HepG2 (cell line): ENCODE results near the gene DCTN4. TPM values are rescaled to one million over a fixed set of nuclear protein-coding genes. Genes with fewer than 3 reads are reported as not detected.

ENCODE experiments used
- ATAC-seq: fragments of 200-7000 bp; cut with Tn5 transposase; 3 replicates; pipeline ENCODE4 v1.9.1; 2020; ENCODE audit warnings: mild to moderate bottlenecking, moderate library complexity
- BruUV-seq: library from RNA; stranded (reverse); fragments of 400-500 nt; replicated peaks from 2 replicates; lab custom pipeline; 2021; lab: Mats Ljungman, UMichigan
- CTCF ChIA-PET: fragments of 300-600 bp; formaldehyde crosslinking; extraction: SDS; loops from one replicate; lab custom pipeline; 2021; ENCODE audit warnings: low total read pairs, inconsistent platforms, low intra/inter-chr PET ratio; lab: Yijun Ruan, JAX
- POLR2A ChIA-PET: fragments of 350-600 bp; sonication (Branson Sonifier 250); formaldehyde crosslinking; loops from one replicate; lab custom pipeline; 2020; ENCODE audit warnings: antibody characterized with exemption, inconsistent platforms; lab: Yijun Ruan, JAX
- DNase-seq: peaks from one replicate; pipeline ENCODE4 v3.0.0-alpha.2; 2015; ENCODE audit warnings: low spot score
- FAIRE-seq: peaks from 3 replicates; lab custom pipeline; 2011; peaks lifted over from hg19 to GRCh38; lab: Jason Lieb, UNC
- H2AFZ ChIP-seq: one replicate; pipeline ENCODE4 v1.6.1; 2011; ENCODE audit warnings: low read length, inconsistent platforms
- H3K27ac ChIP-seq: fragments of 300-600 bp; 3 replicates; pipeline ENCODE4 v1.8.0; 2011; ENCODE audit warnings: mixed run types, mild to moderate bottlenecking, mixed read lengths, low read length, inconsistent platforms; ENCODE audit not compliant: insufficient read depth; ENCODE audit errors: extremely low read length
- H3K27me3 ChIP-seq, 2 experiments: fragments of 200-600 bp in 1 of 2; 2 replicates in 1 of 2; 3 replicates in 1 of 2; pipeline versions ENCODE4 v1.6.0 to v1.8.0; 2011; ENCODE audit warnings: low read length in 2 of 2, mild to moderate bottlenecking in 2 of 2, moderate library complexity in 2 of 2, inconsistent platforms in 1 of 2; ENCODE audit not compliant: insufficient read depth in 2 of 2, control insufficient read depth in 1 of 2
- H3K36me3 ChIP-seq, 2 experiments: fragments of 200-600 bp in 1 of 2; replicated peaks in 1 of 2; 2 replicates in 1 of 2; 3 replicates in 1 of 2; pipeline versions ENCODE4 v1.5.1 to v1.8.0; 2011; ENCODE audit warnings: low read length in 2 of 2, inconsistent platforms in 1 of 2; ENCODE audit not compliant: insufficient read depth in 2 of 2, control insufficient read depth in 1 of 2
- H3K4me1 ChIP-seq: 2 replicates; pipeline ENCODE4 v1.5.1; 2012; ENCODE audit warnings: low read length, inconsistent platforms; ENCODE audit not compliant: insufficient read depth
- H3K4me2 ChIP-seq: 2 replicates; pipeline ENCODE4 v1.6.0; 2011; ENCODE audit warnings: low read depth, low read length, inconsistent platforms
- H3K4me3 ChIP-seq, 3 experiments: fragments of 200-600 bp in 1 of 3; sonication (generic), shearing (Covaris generic) in 1 of 3; replicated peaks in 1 of 3; 2 replicates each; pipeline ENCODE4 v1.5.1; 2011 to 2016; ENCODE audit warnings: low read length in 3 of 3, inconsistent platforms in 2 of 3, low read depth in 2 of 3, mild to moderate bottlenecking in 2 of 3, control low read depth in 1 of 3, mixed read lengths in 1 of 3; ENCODE audit not compliant: insufficient read depth in 1 of 3
- H3K79me2 ChIP-seq: one replicate; pipeline ENCODE4 v1.6.1; 2011; ENCODE audit warnings: low read length, inconsistent platforms; ENCODE audit not compliant: insufficient read depth
- H3K9ac ChIP-seq: 2 replicates; pipeline ENCODE4 v1.6.0; 2011; ENCODE audit warnings: mild to moderate bottlenecking, low read depth, low read length, inconsistent platforms; ENCODE audit not compliant: insufficient read depth
- H3K9me3 ChIP-seq: 2 replicates; pipeline ENCODE4 v1.5.1; 2012; ENCODE audit warnings: mild to moderate bottlenecking, low read length
- H4K20me1 ChIP-seq: 2 replicates; pipeline ENCODE4 v1.6.0; 2011; ENCODE audit warnings: inconsistent platforms, mild to moderate bottlenecking, low read length, moderate library complexity; ENCODE audit not compliant: insufficient read depth
- AGO2 ChIP-seq: fragments of 200-400 bp; formaldehyde crosslinking; optimal IDR thresholded peaks from 2 replicates; pipeline ENCODE3; 2017; ENCODE audit warnings: mild to moderate bottlenecking, low read depth, low read length, moderate library complexity
- NCOA2 ChIP-seq: sonication (generic); formaldehyde crosslinking; IDR thresholded peaks from 2 replicates; pipeline ENCODE4 v1.8.0; 2022; ENCODE audit warnings: inconsistent platforms
- SCMH1 ChIP-seq: sonication (generic); formaldehyde crosslinking; IDR thresholded peaks from 2 replicates; pipeline ENCODE4 v1.9.0; 2021; ENCODE audit warnings: missing genetic modification reagents, mild to moderate bottlenecking, borderline replicate concordance
- SMARCC2 ChIP-seq: fragments of 450-650 bp; IDR thresholded peaks from 2 replicates; pipeline ENCODE4 v1.6.1; 2017; ENCODE audit warnings: antibody characterized with exemption, mild to moderate bottlenecking
- ZNF432 ChIP-seq: sonication (generic); formaldehyde crosslinking; IDR thresholded peaks from 2 replicates; pipeline ENCODE4 v1.5.0; 2020; ENCODE audit warnings: missing genetic modification reagents, mild to moderate bottlenecking, borderline replicate concordance
- ZNF496 ChIP-seq: sonication (generic); formaldehyde crosslinking; IDR thresholded peaks from 2 replicates; pipeline ENCODE4 v1.8.1; 2023; ENCODE audit warnings: mild to moderate bottlenecking, moderate library complexity, missing genetic modification reagents; ENCODE audit not compliant: insufficient replicate concordance
- WGBS: methylation state at CpG from one replicate; pipeline ENCODE4 v1.1.6; 2017; ENCODE audit warnings: low lambda C conversion rate; 5-methylcytosine and 5-hydroxymethylcytosine counted together
- in situ Hi-C: cut with HindIII; loops from 2 replicates; pipeline ENCODE4 v1.10.0; 2017; ENCODE audit warnings: low pct_unique_long_range_greater_than_20kb; ENCODE audit not compliant: extremely low pct_ligation_motif_present
- intact Hi-C: fragments of 100-400 bp; cut with micrococcal nuclease; formaldehyde crosslinking; loops from one replicate; pipeline ENCODE4 v1.10.0; 2022; ENCODE audit not compliant: unreplicated experiment
- polyA plus RNA-seq, 8 experiments: library from polyadenylated mRNA; depleted of rRNA in 3 of 8; stranded (reverse) in 7 of 8; unstranded in 1 of 8; fragments of >200 nt; fragmentation: Illumina TruSeq in 4 of 8; extraction: Trizol in 4 of 8; gene quantifications; 2 replicates each; pipeline versions ENCODE4 v1.2.1 to v1.2.3, GENCODE V29; 2011 to 2016; ENCODE audit warnings: low read depth in 4 of 8, missing spikeins in 1 of 8, mixed read lengths in 1 of 8; ENCODE audit not compliant: insufficient read depth in 1 of 8
- total RNA-seq, 5 experiments: library from RNA; depleted of rRNA; stranded (reverse); fragments of >200 nt; fragmentation: Illumina TruSeq; extraction: Trizol; gene quantifications; 2 replicates each; pipeline ENCODE4 v1.2.3, GENCODE V29; 2016; ENCODE audit warnings: low read depth in 1 of 5
- TF ChIP-seq, protein P1 (sequence below): sonication (generic); formaldehyde crosslinking; IDR thresholded peaks from 2 replicates; pipeline ENCODE4 v1.4.0; 2020; ENCODE audit warnings: missing genetic modification reagents, borderline replicate concordance
- TF ChIP-seq, protein P2 (sequence below): sonication (generic); formaldehyde crosslinking; IDR thresholded peaks from 2 replicates; pipeline ENCODE4 v1.8.0; 2022; ENCODE audit warnings: missing genetic modification reagents, mild to moderate bottlenecking, borderline replicate concordance
- TF ChIP-seq, protein P3 (sequence below): fragments of 450-650 bp; IDR thresholded peaks from 2 replicates; pipeline ENCODE4 v1.6.1; 2017
- TF ChIP-seq, protein P4 (sequence below): sonication (generic); formaldehyde crosslinking; IDR thresholded peaks from 2 replicates; pipeline ENCODE4 v1.4.0; 2020; ENCODE audit warnings: missing genetic modification reagents

Gene DCTN4
- total and polyA plus RNA-seq, 2 of the 13 experiments (the other 11 are each of a cell fraction or from before 2014, with no cell fraction given): 24.1 to 26.9 TPM

DNA sequence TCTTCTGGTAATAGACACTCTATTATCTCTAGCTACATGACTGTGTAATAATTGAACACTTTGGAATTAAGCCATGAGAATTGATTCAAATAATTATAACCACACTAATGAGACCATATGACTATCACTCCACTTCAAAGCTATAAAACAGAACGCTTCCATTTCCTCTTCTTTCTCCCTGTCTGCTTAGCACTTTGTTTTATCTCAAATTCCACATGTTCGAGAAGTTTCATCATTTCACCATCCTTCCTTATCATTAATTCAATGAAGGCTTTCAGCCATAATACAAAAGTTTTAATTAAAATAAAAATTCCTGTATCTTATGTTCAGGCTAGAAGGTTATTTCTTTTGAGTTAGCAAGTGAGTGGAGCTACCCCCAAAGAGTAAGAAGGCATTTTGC lies 7.4 kb upstream of the DCTN4 start:
- no peak overlapping the region for H2AFZ ChIP-seq
- POLR2A ChIA-PET: interaction anchor here (0.9 kb wide), 1 partner anchor 13 kb away, joined by 4 read pairs; the partner anchor contains the start of gene SMIM3
- CTCF ChIA-PET: no interaction called here
- H3K27ac ChIP-seq: no peak overlapping the region
- no TSS peak for BruUV-seq
- no peak overlapping the region for H3K9ac ChIP-seq
- H3K27me3 ChIP-seq: no peaks in the 10 kb centered on the region
- H3K79me2 ChIP-seq: no peaks in the 10 kb centered on the region
- peaks cover 39% of the 10 kb centered on the region for H3K4me1 ChIP-seq
- FAIRE-seq (no peak), ATAC-seq (no peak), DNase-seq (no peak)
- no peaks in the 10 kb centered on the region for H4K20me1 ChIP-seq
- H3K4me3 ChIP-seq: no peak overlapping the region
- no peak overlapping the region for H3K4me2 ChIP-seq
- in situ Hi-C loops: no loop called here
- H3K36me3 ChIP-seq: no peaks in the 10 kb centered on the region
- WGBS: 26% methylated on average over 2 of the region's 2 CpGs
- intact Hi-C loops: no loop called here
- H3K9me3 ChIP-seq: peaks cover 6% of the 10 kb centered on the region; the same call in 1 of the 2 replicates
- TF ChIP-seq ZNF496 (CRISPR knock-in tag) (no peak), ZNF432 (CRISPR knock-in tag) (no peak), AGO2 (no peak), NCOA2 (no peak), SMARCC2 (no peak), SCMH1 (CRISPR knock-in tag) (no peak)
- TF ChIP-seq, protein P1, sequence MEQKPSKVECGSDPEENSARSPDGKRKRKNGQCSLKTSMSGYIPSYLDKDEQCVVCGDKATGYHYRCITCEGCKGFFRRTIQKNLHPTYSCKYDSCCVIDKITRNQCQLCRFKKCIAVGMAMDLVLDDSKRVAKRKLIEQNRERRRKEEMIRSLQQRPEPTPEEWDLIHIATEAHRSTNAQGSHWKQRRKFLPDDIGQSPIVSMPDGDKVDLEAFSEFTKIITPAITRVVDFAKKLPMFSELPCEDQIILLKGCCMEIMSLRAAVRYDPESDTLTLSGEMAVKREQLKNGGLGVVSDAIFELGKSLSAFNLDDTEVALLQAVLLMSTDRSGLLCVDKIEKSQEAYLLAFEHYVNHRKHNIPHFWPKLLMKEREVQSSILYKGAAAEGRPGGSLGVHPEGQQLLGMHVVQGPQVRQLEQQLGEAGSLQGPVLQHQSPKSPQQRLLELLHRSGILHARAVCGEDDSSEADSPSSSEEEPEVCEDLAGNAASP (CRISPR knock-in tag): no peak
- TF ChIP-seq, protein P2, sequence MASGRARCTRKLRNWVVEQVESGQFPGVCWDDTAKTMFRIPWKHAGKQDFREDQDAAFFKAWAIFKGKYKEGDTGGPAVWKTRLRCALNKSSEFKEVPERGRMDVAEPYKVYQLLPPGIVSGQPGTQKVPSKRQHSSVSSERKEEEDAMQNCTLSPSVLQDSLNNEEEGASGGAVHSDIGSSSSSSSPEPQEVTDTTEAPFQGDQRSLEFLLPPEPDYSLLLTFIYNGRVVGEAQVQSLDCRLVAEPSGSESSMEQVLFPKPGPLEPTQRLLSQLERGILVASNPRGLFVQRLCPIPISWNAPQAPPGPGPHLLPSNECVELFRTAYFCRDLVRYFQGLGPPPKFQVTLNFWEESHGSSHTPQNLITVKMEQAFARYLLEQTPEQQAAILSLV (CRISPR knock-in tag): no peak
- TF ChIP-seq, protein P3, sequence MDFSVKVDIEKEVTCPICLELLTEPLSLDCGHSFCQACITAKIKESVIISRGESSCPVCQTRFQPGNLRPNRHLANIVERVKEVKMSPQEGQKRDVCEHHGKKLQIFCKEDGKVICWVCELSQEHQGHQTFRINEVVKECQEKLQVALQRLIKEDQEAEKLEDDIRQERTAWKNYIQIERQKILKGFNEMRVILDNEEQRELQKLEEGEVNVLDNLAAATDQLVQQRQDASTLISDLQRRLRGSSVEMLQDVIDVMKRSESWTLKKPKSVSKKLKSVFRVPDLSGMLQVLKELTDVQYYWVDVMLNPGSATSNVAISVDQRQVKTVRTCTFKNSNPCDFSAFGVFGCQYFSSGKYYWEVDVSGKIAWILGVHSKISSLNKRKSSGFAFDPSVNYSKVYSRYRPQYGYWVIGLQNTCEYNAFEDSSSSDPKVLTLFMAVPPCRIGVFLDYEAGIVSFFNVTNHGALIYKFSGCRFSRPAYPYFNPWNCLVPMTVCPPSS: no peak
- TF ChIP-seq, protein P4, sequence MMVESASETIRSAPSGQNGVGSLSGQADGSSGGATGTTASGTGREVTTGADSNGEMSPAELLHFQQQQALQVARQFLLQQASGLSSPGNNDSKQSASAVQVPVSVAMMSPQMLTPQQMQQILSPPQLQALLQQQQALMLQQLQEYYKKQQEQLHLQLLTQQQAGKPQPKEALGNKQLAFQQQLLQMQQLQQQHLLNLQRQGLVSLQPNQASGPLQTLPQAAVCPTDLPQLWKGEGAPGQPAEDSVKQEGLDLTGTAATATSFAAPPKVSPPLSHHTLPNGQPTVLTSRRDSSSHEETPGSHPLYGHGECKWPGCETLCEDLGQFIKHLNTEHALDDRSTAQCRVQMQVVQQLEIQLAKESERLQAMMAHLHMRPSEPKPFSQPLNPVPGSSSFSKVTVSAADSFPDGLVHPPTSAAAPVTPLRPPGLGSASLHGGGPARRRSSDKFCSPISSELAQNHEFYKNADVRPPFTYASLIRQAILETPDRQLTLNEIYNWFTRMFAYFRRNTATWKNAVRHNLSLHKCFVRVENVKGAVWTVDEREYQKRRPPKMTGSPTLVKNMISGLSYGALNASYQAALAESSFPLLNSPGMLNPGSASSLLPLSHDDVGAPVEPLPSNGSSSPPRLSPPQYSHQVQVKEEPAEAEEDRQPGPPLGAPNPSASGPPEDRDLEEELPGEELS: no peak
- TF ChIP-seq, all 625 proteins: peak for 0
